ENCODE measurements around the gene CCDC154.

- TF ChIP-seq POLR2AphosphoS5 (IDR thresholded peaks at IDR 0.05; ENCODE audit: low read depth, low read length) (no peak), TAF1 (IDR thresholded peaks at IDR 0.05; ENCODE audit: borderline replicate concordance, insufficient read depth, low read length) (no peak), REST (IDR thresholded peaks at IDR 0.05; ENCODE audit: insufficient read depth in 1 of 2, low read depth in 2 of 2, low read length in 2 of 2) (no peak), FOXP2 (optimal IDR thresholded peaks at IDR 0.05; ENCODE audit: borderline replicate concordance, extremely low read depth, extremely low read length, insufficient read depth) (no peak)
These were observed 36.1 kb downstream of the CCDC154 start for GRCh38 chr16:1408171-1408837.

All from PFSK-1 (cell line).